Measurements from ENCODE around the gene ZNF649.
A peak's percentile ranks its signal among the peaks of the same experiment; 100 is the strongest.
"Not testable (repeated sequence)": the region's sequence is repeated elsewhere in the genome, so short reads cannot be mapped to it uniquely, and the experiment has no call there.

ZNF649 gene

GRCh38 chr19:51915324-51915867 lies 10.6 kb upstream of the ZNF649 start:
- Histone ChIP-seq H2AK5ac (ENCODE audit: low read length, severe bottlenecking) (no peak overlapping the region), H2AFZ (ENCODE audit: low read depth, low read length) (no peak overlapping the region), H2BK12ac (ENCODE audit: low read length in 2 of 2) (no peak overlapping the region), H3K79me1 (replicated peaks; ENCODE audit: low read length, poor library complexity, severe bottlenecking) (no peaks in the 10 kb centered on the region), H4K8ac (ENCODE audit: low read length) (no peak overlapping the region), H3K4ac (ENCODE audit: low read depth in 1 of 2, low read length in 2 of 2) (no peak overlapping the region), H3K9ac (ENCODE audit: low read length) (no peak overlapping the region), H3K14ac (ENCODE audit: low read length in 2 of 2) (no peak overlapping the region), H3K4me1 (ENCODE audit: control insufficient read depth, insufficient read depth, low read depth, low read length) (no peaks in the 10 kb centered on the region), H3K27me3 (ENCODE audit: control insufficient read depth in 1 of 2, insufficient read depth in 1 of 2, low read length in 2 of 2) (no peaks in the 10 kb centered on the region), H3K27ac (ENCODE audit: low read length, poor library complexity, severe bottlenecking) (no peak overlapping the region), H2BK120ac (ENCODE audit: low read depth, low read length) (no peak overlapping the region), H2BK5ac (ENCODE audit: low read depth, low read length, poor library complexity, severe bottlenecking) (no peak overlapping the region), H4K91ac (ENCODE audit: low read length) (no peak overlapping the region), H2BK15ac (ENCODE audit: low read depth, poor library complexity, severe bottlenecking) (no peak overlapping the region), H3K4me2 (ENCODE audit: low read length, poor library complexity, severe bottlenecking) (no peak overlapping the region), H3K18ac (ENCODE audit: low read depth in 1 of 2, low read length in 2 of 2) (no peak overlapping the region), H3K4me3 (ENCODE audit: insufficient read depth in 1 of 2, low read depth in 1 of 2, low read length in 2 of 2) (peak overlapping the region in 1 of 2 experiments; percentile 42), H3K36me3 (ENCODE audit: control insufficient read depth in 1 of 2, insufficient read depth in 2 of 2, low read depth in 1 of 2, low read length in 2 of 2) (no peaks in the 10 kb centered on the region), H3K23ac (ENCODE audit: low read length in 2 of 2) (no peak overlapping the region), H3K9me3 (ENCODE audit: control insufficient read depth, low read length) (peaks cover 93% of the 10 kb centered on the region)
- no peak for DNase-seq
- WGBS = 63% methylated on average over 3 of the region's 5 CpGs

GRCh38 chr19:51907981-51908380 lies 3.2 kb upstream of the ZNF649 start:
- not testable (repeated sequence) for H3K27me3 ChIP-seq (ENCODE audit: control insufficient read depth in 1 of 2, insufficient read depth in 1 of 2, low read length in 2 of 2); H3K4me2 ChIP-seq (ENCODE audit: low read length, poor library complexity, severe bottlenecking); H3K23ac ChIP-seq (ENCODE audit: low read length in 2 of 2); H3K79me1 ChIP-seq (replicated peaks; ENCODE audit: low read length, poor library complexity, severe bottlenecking); H3K36me3 ChIP-seq (ENCODE audit: control insufficient read depth in 1 of 2, insufficient read depth in 2 of 2, low read depth in 1 of 2, low read length in 2 of 2); H2BK120ac ChIP-seq (ENCODE audit: low read depth, low read length); H3K27ac ChIP-seq (ENCODE audit: low read length, poor library complexity, severe bottlenecking); H2BK5ac ChIP-seq (ENCODE audit: low read depth, low read length, poor library complexity, severe bottlenecking); H3K4me3 ChIP-seq (ENCODE audit: insufficient read depth in 1 of 2, low read depth in 1 of 2, low read length in 2 of 2); H4K91ac ChIP-seq (ENCODE audit: low read length); H2AFZ ChIP-seq (ENCODE audit: low read depth, low read length); H3K9ac ChIP-seq (ENCODE audit: low read length); H2BK12ac ChIP-seq (ENCODE audit: low read length in 2 of 2); DNase-seq; H3K4ac ChIP-seq (ENCODE audit: low read depth in 1 of 2, low read length in 2 of 2); H4K8ac ChIP-seq (ENCODE audit: low read length); H2AK5ac ChIP-seq (ENCODE audit: low read length, severe bottlenecking); H2BK15ac ChIP-seq (ENCODE audit: low read depth, poor library complexity, severe bottlenecking); H3K4me1 ChIP-seq (ENCODE audit: control insufficient read depth, insufficient read depth, low read depth, low read length); H3K18ac ChIP-seq (ENCODE audit: low read depth in 1 of 2, low read length in 2 of 2); H3K14ac ChIP-seq (ENCODE audit: low read length in 2 of 2)
- WGBS = 68% methylated on average over 5 of the region's 5 CpGs
- peaks cover 31% of the 10 kb centered on the region for H3K9me3 ChIP-seq (ENCODE audit: control insufficient read depth, low read length)

- peaks cover 18% of the 10 kb centered on the region for H3K9me3 ChIP-seq (ENCODE audit: control insufficient read depth, low read length)
- not testable (repeated sequence) for H2BK15ac ChIP-seq (ENCODE audit: low read depth, poor library complexity, severe bottlenecking); H3K27ac ChIP-seq (ENCODE audit: low read length, poor library complexity, severe bottlenecking); H3K4me1 ChIP-seq (ENCODE audit: control insufficient read depth, insufficient read depth, low read depth, low read length); H3K9ac ChIP-seq (ENCODE audit: low read length); H3K4me2 ChIP-seq (ENCODE audit: low read length, poor library complexity, severe bottlenecking); H3K4me3 ChIP-seq (ENCODE audit: insufficient read depth in 1 of 2, low read depth in 1 of 2, low read length in 2 of 2); DNase-seq; H3K23ac ChIP-seq (ENCODE audit: low read length in 2 of 2); H3K27me3 ChIP-seq (ENCODE audit: control insufficient read depth in 1 of 2, insufficient read depth in 1 of 2, low read length in 2 of 2); H2BK5ac ChIP-seq (ENCODE audit: low read depth, low read length, poor library complexity, severe bottlenecking); H3K18ac ChIP-seq (ENCODE audit: low read depth in 1 of 2, low read length in 2 of 2); H2BK12ac ChIP-seq (ENCODE audit: low read length in 2 of 2); H4K91ac ChIP-seq (ENCODE audit: low read length); H2BK120ac ChIP-seq (ENCODE audit: low read depth, low read length); H2AFZ ChIP-seq (ENCODE audit: low read depth, low read length); H3K4ac ChIP-seq (ENCODE audit: low read depth in 1 of 2, low read length in 2 of 2); H3K36me3 ChIP-seq (ENCODE audit: control insufficient read depth in 1 of 2, insufficient read depth in 2 of 2, low read depth in 1 of 2, low read length in 2 of 2); H2AK5ac ChIP-seq (ENCODE audit: low read length, severe bottlenecking); H4K8ac ChIP-seq (ENCODE audit: low read length); H3K14ac ChIP-seq (ENCODE audit: low read length in 2 of 2)
- H3K79me1 ChIP-seq (replicated peaks; ENCODE audit: low read length, poor library complexity, severe bottlenecking) = peaks cover 13% of the 10 kb centered on the region
- WGBS = 45% methylated on average over 9 of the region's 9 CpGs
These were observed 1.3 kb upstream of the ZNF649 start for GRCh38 chr19:51906108-51906507.

- H3K4me3 ChIP-seq (ENCODE audit: insufficient read depth in 1 of 2, low read depth in 1 of 2, low read length in 2 of 2); H4K8ac ChIP-seq (ENCODE audit: low read length); H3K4me1 ChIP-seq (ENCODE audit: control insufficient read depth, insufficient read depth, low read depth, low read length); H3K9ac ChIP-seq (ENCODE audit: low read length); H3K23ac ChIP-seq (ENCODE audit: low read length in 2 of 2); H2BK12ac ChIP-seq (ENCODE audit: low read length in 2 of 2); H3K18ac ChIP-seq (ENCODE audit: low read depth in 1 of 2, low read length in 2 of 2); H2AFZ ChIP-seq (ENCODE audit: low read depth, low read length); DNase-seq; H3K36me3 ChIP-seq (ENCODE audit: control insufficient read depth in 1 of 2, insufficient read depth in 2 of 2, low read depth in 1 of 2, low read length in 2 of 2); H4K91ac ChIP-seq (ENCODE audit: low read length); H2AK5ac ChIP-seq (ENCODE audit: low read length, severe bottlenecking); H3K14ac ChIP-seq (ENCODE audit: low read length in 2 of 2); H2BK120ac ChIP-seq (ENCODE audit: low read depth, low read length); H3K4ac ChIP-seq (ENCODE audit: low read depth in 1 of 2, low read length in 2 of 2); H3K4me2 ChIP-seq (ENCODE audit: low read length, poor library complexity, severe bottlenecking); H2BK15ac ChIP-seq (ENCODE audit: low read depth, poor library complexity, severe bottlenecking); H3K27ac ChIP-seq (ENCODE audit: low read length, poor library complexity, severe bottlenecking); H2BK5ac ChIP-seq (ENCODE audit: low read depth, low read length, poor library complexity, severe bottlenecking); H3K27me3 ChIP-seq (ENCODE audit: control insufficient read depth in 1 of 2, insufficient read depth in 1 of 2, low read length in 2 of 2): not testable (repeated sequence)
- WGBS = 100% methylated on average over 1 of the region's 3 CpGs
- Histone ChIP-seq H3K9me3 (ENCODE audit: control insufficient read depth, low read length) (peaks cover 19% of the 10 kb centered on the region), H3K79me1 (replicated peaks; ENCODE audit: low read length, poor library complexity, severe bottlenecking) (peaks cover 16% of the 10 kb centered on the region)
These were observed 822 bp upstream of the ZNF649 start for GRCh38 chr19:51905639-51906038.
